Cardiac fibroblast (primary cell): ENCODE measurements around the gene CYTL1.

Experiments
- DNase-seq, 2 donors: peaks; one replicate each; pipeline versions ENCODE4 v3.0.0 to v3.0.0-alpha.2; 2010; ENCODE audit warnings: low read depth in 2 of 2
- H3K4me3 ChIP-seq, 2 donors: replicated peaks in 1 of 2; 1 replicate in 1 of 2; 2 replicates in 1 of 2; pipeline ENCODE4 v1.5.1; 2011; ENCODE audit warnings: low read depth in 2 of 2, low read length in 2 of 2, mild to moderate bottlenecking in 2 of 2, moderate library complexity in 1 of 2
- TF ChIP-seq, protein P1 (sequence below): IDR thresholded peaks from one replicate; pipeline ENCODE4 v1.5.1; 2011; ENCODE audit warnings: low read depth, mild to moderate bottlenecking, low read length, inconsistent platforms

Gene CYTL1

GRCh38 chr4:5052204-5052702 is 33.0 kb upstream of the CYTL1 start:
- TF ChIP-seq, protein P1, sequence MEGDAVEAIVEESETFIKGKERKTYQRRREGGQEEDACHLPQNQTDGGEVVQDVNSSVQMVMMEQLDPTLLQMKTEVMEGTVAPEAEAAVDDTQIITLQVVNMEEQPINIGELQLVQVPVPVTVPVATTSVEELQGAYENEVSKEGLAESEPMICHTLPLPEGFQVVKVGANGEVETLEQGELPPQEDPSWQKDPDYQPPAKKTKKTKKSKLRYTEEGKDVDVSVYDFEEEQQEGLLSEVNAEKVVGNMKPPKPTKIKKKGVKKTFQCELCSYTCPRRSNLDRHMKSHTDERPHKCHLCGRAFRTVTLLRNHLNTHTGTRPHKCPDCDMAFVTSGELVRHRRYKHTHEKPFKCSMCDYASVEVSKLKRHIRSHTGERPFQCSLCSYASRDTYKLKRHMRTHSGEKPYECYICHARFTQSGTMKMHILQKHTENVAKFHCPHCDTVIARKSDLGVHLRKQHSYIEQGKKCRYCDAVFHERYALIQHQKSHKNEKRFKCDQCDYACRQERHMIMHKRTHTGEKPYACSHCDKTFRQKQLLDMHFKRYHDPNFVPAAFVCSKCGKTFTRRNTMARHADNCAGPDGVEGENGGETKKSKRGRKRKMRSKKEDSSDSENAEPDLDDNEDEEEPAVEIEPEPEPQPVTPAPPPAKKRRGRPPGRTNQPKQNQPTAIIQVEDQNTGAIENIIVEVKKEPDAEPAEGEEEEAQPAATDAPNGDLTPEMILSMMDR: no peak
- DNase-seq: no peak
- peak overlapping the region in 1 of 2 donors; percentile 45 for H3K4me3 ChIP-seq

- peak within 1 kb of the TSS; percentile 45 to 52 for H3K4me3 ChIP-seq
- TF ChIP-seq, protein P1: peak; percentile 16
- DNase-seq: peak; percentile 67 to 76
These were observed 32.3 kb upstream of the CYTL1 start, which contains the start of gene STK32B for GRCh38 chr4:5051278-5052203. Gene STK32B (plus strand): TSS chr4:5051480.

GRCh38 chr4:5050520-5051277 is 31.4 kb upstream of the CYTL1 start:
- H3K4me3 ChIP-seq: peak overlapping the region; percentile 45 to 52
- TF ChIP-seq, protein P1: peak; percentile 81
- peak; percentile 75 to 82 for DNase-seq

DNA sequence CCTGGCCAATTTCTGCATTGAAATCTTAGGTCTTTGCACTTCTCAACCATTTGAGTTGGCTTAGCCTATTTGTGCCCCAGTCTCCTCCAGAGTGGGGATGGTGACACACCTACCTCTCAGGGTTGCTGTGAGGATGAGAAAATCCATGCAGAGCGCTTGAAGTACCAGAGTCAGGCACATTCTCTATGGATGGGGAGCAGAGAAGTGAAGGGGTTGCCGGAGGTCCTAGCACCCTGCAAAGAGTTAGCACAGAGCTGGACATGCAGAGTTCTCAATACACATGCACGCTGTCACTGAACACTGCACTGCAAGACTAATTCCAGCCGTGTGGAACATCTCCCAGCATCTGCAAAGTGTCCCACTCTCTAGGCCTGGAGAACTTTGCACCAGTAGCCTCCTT is 29.5 kb upstream of the CYTL1 start:
- H3K4me3 ChIP-seq: no peak overlapping the region
- TF ChIP-seq, protein P1: no peak
- no peak for DNase-seq

DNA sequence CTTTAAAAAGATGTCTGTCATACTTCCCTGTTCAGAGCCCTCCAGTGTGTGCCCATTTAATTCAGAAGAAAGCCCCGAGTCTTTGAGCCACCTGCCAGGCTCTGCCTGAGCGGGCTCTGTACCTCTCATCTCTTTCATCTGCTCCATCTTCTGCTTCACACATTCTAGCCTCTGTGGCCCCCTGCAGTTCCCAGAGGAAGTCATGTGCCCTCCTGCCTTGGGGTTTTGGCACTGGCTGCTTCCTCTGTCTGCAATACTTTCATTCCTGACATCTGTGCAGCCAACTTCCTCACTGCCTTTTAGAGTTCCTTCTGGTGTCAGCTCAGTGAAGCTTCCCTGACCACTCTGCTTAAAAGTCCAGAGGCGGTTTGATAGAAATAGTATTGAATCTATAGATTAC is 25.8 kb upstream of the CYTL1 start:
- H3K4me3 ChIP-seq: no peak overlapping the region
- TF ChIP-seq, protein P1: no peak
- DNase-seq: peak in 1 of 2 donors; percentile 42

DNA sequence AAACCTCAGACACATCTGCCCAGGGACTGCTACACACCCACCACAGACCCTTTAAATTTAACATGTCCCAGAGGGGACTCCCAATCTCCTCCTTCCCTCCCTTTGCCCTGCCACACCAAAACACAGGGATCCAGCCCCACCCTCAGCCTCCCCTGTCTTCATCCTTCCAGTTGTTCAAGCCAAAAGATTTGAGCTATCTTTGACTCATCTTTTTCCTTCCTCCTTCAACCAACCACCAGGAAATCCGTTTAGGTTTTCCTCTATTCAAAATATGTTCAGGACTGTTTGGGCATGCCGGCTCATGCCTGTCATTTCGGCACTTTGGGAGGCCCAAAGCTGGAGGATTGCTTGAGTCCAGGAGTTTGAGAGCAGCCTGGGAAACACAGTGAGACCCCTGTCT is 25.1 kb upstream of the CYTL1 start:
- TF ChIP-seq, protein P1: no peak
- no peak overlapping the region for H3K4me3 ChIP-seq
- DNase-seq: no peak
